ENCODE data around the gene EPB41L5. TPM values are rescaled to one million over a fixed set of nuclear protein-coding genes. Genes with fewer than 3 reads are reported as not detected.

Gene EPB41L5
- total RNA-seq, 1 experiment from 2014 or later: 34.9 TPM

- TF ChIP-seq AR (CRISPR knock-in tag; IDR thresholded peaks at IDR 0.05) (no peak; the same call in 1 of the 2 replicates), RORB (CRISPR knock-in tag; IDR thresholded peaks at IDR 0.05) (no peak), EMX1 (CRISPR knock-in tag; IDR thresholded peaks at IDR 0.05) (no peak), GRHL2 (CRISPR knock-in tag; IDR thresholded peaks at IDR 0.05; ENCODE audit: insufficient replicate concordance, severe bottlenecking) (no peak), PRRX2 (CRISPR knock-in tag; IDR thresholded peaks at IDR 0.05) (0 out of 2 replicates have a peak, but pooled peaks have one; percentile 12), CBFB (CRISPR knock-in tag; IDR thresholded peaks at IDR 0.05; ENCODE audit: low read depth) (no peak), IRF1 (CRISPR knock-in tag; IDR thresholded peaks at IDR 0.05) (no peak), GTF2I (CRISPR knock-in tag; conservative IDR thresholded peaks at IDR 0.05) (no peak), KAT7 (CRISPR knock-in tag; IDR thresholded peaks at IDR 0.05; ENCODE audit: borderline replicate concordance) (no peak), STAT6 (CRISPR knock-in tag; conservative IDR thresholded peaks at IDR 0.05; ENCODE audit: low read depth) (no peak), PREB (CRISPR knock-in tag; IDR thresholded peaks at IDR 0.05; ENCODE audit: borderline replicate concordance) (no peak), ZNF232 (CRISPR knock-in tag; IDR thresholded peaks at IDR 0.05) (no peak; the same call in 1 of the 2 replicates), NR1H2 (CRISPR knock-in tag; IDR thresholded peaks at IDR 0.05) (no peak), NR2C2 (CRISPR knock-in tag; IDR thresholded peaks at IDR 0.05) (no peak), TCF7 (CRISPR knock-in tag; IDR thresholded peaks at IDR 0.05; ENCODE audit: low read depth) (no peak), SMAD3 (CRISPR knock-in tag; IDR thresholded peaks at IDR 0.05; ENCODE audit: borderline replicate concordance) (no peak), ZBTB43 (CRISPR knock-in tag; IDR thresholded peaks at IDR 0.05) (no peak), AFF4 (CRISPR knock-in tag; IDR thresholded peaks at IDR 0.05; ENCODE audit: borderline replicate concordance) (no peak), ESRRA (CRISPR knock-in tag; IDR thresholded peaks at IDR 0.05; ENCODE audit: borderline replicate concordance) (no peak), TP53 (CRISPR knock-in tag; IDR thresholded peaks at IDR 0.05) (0 out of 2 replicates have a peak, but pooled peaks have one; percentile 86), ZSCAN18 (CRISPR knock-in tag; IDR thresholded peaks at IDR 0.05) (no peak), ZNF416 (CRISPR knock-in tag; IDR thresholded peaks at IDR 0.05) (peak; percentile 12; the same call in 1 of the 2 replicates), ETV6 (CRISPR knock-in tag; IDR thresholded peaks at IDR 0.05) (peak; percentile 71), MLX (CRISPR knock-in tag; IDR thresholded peaks at IDR 0.05) (no peak)
Observed at GRCh38 chr2:120012771-120013596, at the start of gene EPB41L5 (continued).
